ENCODE results near the gene TANGO2. TPM values are rescaled to one million over a fixed set of nuclear protein-coding genes. Genes with fewer than 3 reads are reported as not detected.

TANGO2 gene
- polyA plus RNA-seq, 12 donors = 6.4 to 15.0 (median 9.1) TPM; not detected in 1

DNA sequence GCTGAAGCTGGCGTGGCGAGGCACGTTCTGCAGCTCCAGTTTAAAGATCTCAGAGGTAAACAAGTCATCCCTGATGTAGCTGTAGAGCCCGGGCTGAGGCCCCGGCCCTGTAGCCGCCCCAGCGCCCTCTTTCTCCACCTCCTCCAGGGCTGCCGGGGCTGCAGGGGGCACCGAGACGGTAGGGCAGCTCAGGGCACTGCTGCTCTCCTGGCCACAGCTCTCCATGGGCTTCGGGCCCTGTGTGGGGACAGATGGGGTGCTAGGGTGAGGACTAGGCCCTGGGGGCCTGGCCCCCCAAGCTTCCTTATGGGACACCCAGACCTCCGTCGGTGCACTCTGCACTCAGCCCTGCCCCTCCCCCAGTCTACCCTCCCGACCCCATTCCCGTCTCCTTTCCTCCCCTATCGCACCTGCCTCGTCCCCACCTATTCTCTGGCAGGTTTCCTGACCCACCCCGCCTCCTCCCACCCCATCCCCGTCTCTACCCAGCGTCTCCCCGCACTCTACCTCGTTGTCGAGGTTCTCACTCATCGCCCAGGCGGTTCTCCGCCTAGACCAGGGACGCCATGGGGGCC, 95.6 kb downstream of the TANGO2 start:
- DNase-seq = no peak

Other genes with a start within 250 kb of the TANGO2 start
- gene GNB1L, start 166.2 kb upstream of the TANGO2 start, polyA plus RNA-seq (ENCODE audit: insufficient read length in 12 of 12) = 1 to 10 TPM in 10 of 12 donors, not detected in 2; 1.8 to 5.0 (median 3.3) TPM
- 10 to 100 TPM in 10 of 12 donors, 1 to 10 TPM in 1, not detected in 1; 9.6 to 19.7 (median 12.1) TPM for gene RTL10, start 166.2 kb upstream of the TANGO2 start, polyA plus RNA-seq (ENCODE audit: insufficient read length in 12 of 12)
- gene COMT, start 79.3 kb upstream of the TANGO2 start, polyA plus RNA-seq (ENCODE audit: insufficient read length in 12 of 12) = 10 to 100 TPM in 11 of 12 donors, not detected in 1; 54.0 to 93.5 (median 66.3) TPM
- gene TXNRD2, start 79.3 kb upstream of the TANGO2 start, polyA plus RNA-seq (ENCODE audit: insufficient read length in 12 of 12) = 10 to 100 TPM in 11 of 12 donors, not detected in 1; 12.0 to 24.1 (median 15.1) TPM
- 100 to 1,000 TPM in 5 of 12 donors, 10 to 100 TPM in 7; 40.2 to 703 (median 80.3) TPM for gene ARVCF, start 4.3 kb upstream of the TANGO2 start, polyA plus RNA-seq (ENCODE audit: insufficient read length in 12 of 12)
- 10 to 100 TPM in 11 of 12 donors, not detected in 1; 25.1 to 50.1 (median 36.7) TPM for gene DGCR8, start 59.1 kb downstream of the TANGO2 start, polyA plus RNA-seq (ENCODE audit: insufficient read length in 12 of 12)
- gene RANBP1, start 95.0 kb downstream of the TANGO2 start, polyA plus RNA-seq (ENCODE audit: insufficient read length in 12 of 12) = 100 to 1,000 TPM in 7 of 12 donors, 10 to 100 TPM in 4, not detected in 1; 93.8 to 227 (median 107) TPM
- 10 to 100 TPM in 11 of 12 donors, not detected in 1; 30.0 to 61.2 (median 40.1) TPM for gene TRMT2A, start 96.1 kb downstream of the TANGO2 start, polyA plus RNA-seq (ENCODE audit: insufficient read length in 12 of 12)
- 10 to 100 TPM in 11 of 12 donors, not detected in 1; 31.6 to 62.1 (median 37.2) TPM for gene ZDHHC8, start 110.7 kb downstream of the TANGO2 start, polyA plus RNA-seq (ENCODE audit: insufficient read length in 12 of 12)
- gene CCDC188, start 129.9 kb downstream of the TANGO2 start, polyA plus RNA-seq (ENCODE audit: insufficient read length in 12 of 12) = 1 to 10 TPM in 6 of 12 donors, under 1 TPM in 4, not detected in 2; 0.52 to 2.4 (median 1.2) TPM
- 10 to 100 TPM in 5 of 12 donors, 1 to 10 TPM in 6, not detected in 1; 5.5 to 23.9 (median 9.7) TPM for gene RTN4R, start 247.2 kb downstream of the TANGO2 start, polyA plus RNA-seq (ENCODE audit: insufficient read length in 12 of 12)

All from muscle of arm (tissue), 12 donors.